ENCODE results near the gene RBM20. TPM values are rescaled to one million over a fixed set of nuclear protein-coding genes. Genes with fewer than 3 reads are reported as not detected.

The RBM20 gene
- polyA plus RNA-seq, 4 donors: under 0.01 to 0.52 (median 0.36) TPM; not detected in 1

DNA sequence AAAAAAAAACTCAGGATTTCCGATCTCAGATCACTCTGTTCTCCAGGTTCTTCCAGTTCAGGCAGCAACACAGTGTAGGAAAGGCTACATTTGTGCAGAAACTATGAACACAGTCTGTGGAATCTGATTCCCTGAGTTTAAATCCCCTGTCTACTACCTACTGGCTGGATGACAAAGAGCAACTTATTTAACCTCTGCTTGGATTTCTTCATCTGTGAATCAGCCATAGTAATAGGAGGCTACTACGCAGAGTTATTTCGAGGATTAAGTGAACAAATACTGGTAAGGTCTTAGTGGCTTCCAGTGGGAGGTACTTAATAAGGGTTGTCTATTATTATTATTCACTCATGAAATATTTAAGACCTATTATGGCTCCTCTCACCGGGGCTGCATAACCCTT lies 183.3 kb downstream of the RBM20 start:
- peaks cover 0 to 2% (median 0%) of the 10 kb centered on the region in 3 donors for H3K36me3 ChIP-seq (ENCODE audit: control insufficient read depth in 3 of 3, insufficient read depth in 2 of 3, low read depth in 1 of 3, low read length in 3 of 3)
- no peak overlapping the region for H3K27ac ChIP-seq (ENCODE audit: low read depth in 1 of 3, low read length in 2 of 3)
- no peaks in the 10 kb centered on the region for H3K27me3 ChIP-seq (ENCODE audit: control insufficient read depth in 3 of 3, insufficient read depth in 3 of 3, low read length in 3 of 3)
- no peak overlapping the region for H3K4me3 ChIP-seq (ENCODE audit: low read depth in 1 of 3, low read length in 3 of 3)
- DNase-seq: no peak
- WGBS, 3 donors: 61 to 71% (median 70%) methylated on average over 4 of the region's 4 CpGs
- FAIRE-seq: no peak
- H3K4me1 ChIP-seq (ENCODE audit: control insufficient read depth in 3 of 3, insufficient read depth in 2 of 3, low read depth in 1 of 3, low read length in 2 of 3): peaks cover 2 to 22% (median 10%) of the 10 kb centered on the region in 3 donors
- no peaks in the 10 kb centered on the region for H3K9me3 ChIP-seq (ENCODE audit: control insufficient read depth in 2 of 2, insufficient read depth in 1 of 2, low read depth in 1 of 2, low read length in 1 of 2)

- Histone ChIP-seq H3K9me3 (ENCODE audit: control insufficient read depth in 2 of 2, insufficient read depth in 1 of 2, low read depth in 1 of 2, low read length in 1 of 2) (no peaks in the 10 kb centered on the region), H3K27ac (ENCODE audit: low read depth in 1 of 3, low read length in 2 of 3) (no peak overlapping the region), H3K27me3 (ENCODE audit: control insufficient read depth in 3 of 3, insufficient read depth in 3 of 3, low read length in 3 of 3) (no peaks in the 10 kb centered on the region), H3K4me3 (ENCODE audit: low read depth in 1 of 3, low read length in 3 of 3) (no peak overlapping the region), H3K4me1 (ENCODE audit: control insufficient read depth in 3 of 3, insufficient read depth in 2 of 3, low read depth in 1 of 3, low read length in 2 of 3) (peaks cover 2 to 17% (median 10%) of the 10 kb centered on the region in 3 donors), H3K36me3 (ENCODE audit: control insufficient read depth in 3 of 3, insufficient read depth in 2 of 3, low read depth in 1 of 3, low read length in 3 of 3) (peaks cover 0 to 2% (median 0%) of the 10 kb centered on the region in 3 donors)
- 61 to 94% (median 83%) methylated on average over 8 of the region's 8 CpGs for WGBS, 3 donors
- no peak for DNase-seq
- FAIRE-seq: no peak
These were observed 183.7 kb downstream of the RBM20 start for GRCh38 chr10:110827875-110828274.

DNA sequence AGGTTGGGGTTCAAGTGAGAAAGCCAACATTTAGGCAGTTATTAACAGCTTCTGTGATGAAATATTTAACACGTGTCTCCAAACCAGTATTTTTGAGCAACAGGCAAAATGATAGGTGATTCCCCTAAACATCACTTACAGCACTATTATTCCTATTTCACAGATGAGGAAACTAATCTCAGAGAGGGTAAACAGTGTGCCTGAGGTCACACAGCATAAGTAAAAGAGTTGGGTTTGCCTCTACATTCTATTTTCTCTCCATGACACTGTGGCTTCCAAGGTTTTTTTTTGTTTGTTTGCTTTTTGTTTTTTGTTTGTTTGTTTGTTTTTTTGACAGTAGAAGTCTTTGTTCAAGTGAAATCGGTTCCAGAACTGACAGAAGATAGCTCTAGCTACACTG lies 184.4 kb downstream of the RBM20 start:
- H3K27ac ChIP-seq (ENCODE audit: low read depth in 1 of 3, low read length in 2 of 3): no peak overlapping the region
- no peaks in the 10 kb centered on the region for H3K9me3 ChIP-seq (ENCODE audit: control insufficient read depth in 2 of 2, insufficient read depth in 1 of 2, low read depth in 1 of 2, low read length in 1 of 2)
- H3K4me3 ChIP-seq (ENCODE audit: low read depth in 1 of 3, low read length in 3 of 3): no peak overlapping the region
- no peaks in the 10 kb centered on the region for H3K27me3 ChIP-seq (ENCODE audit: control insufficient read depth in 3 of 3, insufficient read depth in 3 of 3, low read length in 3 of 3)
- no peak for FAIRE-seq
- peaks cover 0 to 2% (median 0%) of the 10 kb centered on the region in 3 donors for H3K36me3 ChIP-seq (ENCODE audit: control insufficient read depth in 3 of 3, insufficient read depth in 2 of 3, low read depth in 1 of 3, low read length in 3 of 3)
- H3K4me1 ChIP-seq (ENCODE audit: control insufficient read depth in 3 of 3, insufficient read depth in 2 of 3, low read depth in 1 of 3, low read length in 2 of 3): peaks cover 0 to 16% (median 5%) of the 10 kb centered on the region in 3 donors
- 42 to 68% (median 61%) methylated on average over 2 of the region's 2 CpGs for WGBS, 3 donors
- DNase-seq: no peak

GRCh38 chr10:110829721-110830410 lies 185.7 kb downstream of the RBM20 start:
- no peak for DNase-seq
- 86 to 91% (median 87%) methylated on average over 11 of the region's 11 CpGs for WGBS, 3 donors
- FAIRE-seq: no peak

DNA sequence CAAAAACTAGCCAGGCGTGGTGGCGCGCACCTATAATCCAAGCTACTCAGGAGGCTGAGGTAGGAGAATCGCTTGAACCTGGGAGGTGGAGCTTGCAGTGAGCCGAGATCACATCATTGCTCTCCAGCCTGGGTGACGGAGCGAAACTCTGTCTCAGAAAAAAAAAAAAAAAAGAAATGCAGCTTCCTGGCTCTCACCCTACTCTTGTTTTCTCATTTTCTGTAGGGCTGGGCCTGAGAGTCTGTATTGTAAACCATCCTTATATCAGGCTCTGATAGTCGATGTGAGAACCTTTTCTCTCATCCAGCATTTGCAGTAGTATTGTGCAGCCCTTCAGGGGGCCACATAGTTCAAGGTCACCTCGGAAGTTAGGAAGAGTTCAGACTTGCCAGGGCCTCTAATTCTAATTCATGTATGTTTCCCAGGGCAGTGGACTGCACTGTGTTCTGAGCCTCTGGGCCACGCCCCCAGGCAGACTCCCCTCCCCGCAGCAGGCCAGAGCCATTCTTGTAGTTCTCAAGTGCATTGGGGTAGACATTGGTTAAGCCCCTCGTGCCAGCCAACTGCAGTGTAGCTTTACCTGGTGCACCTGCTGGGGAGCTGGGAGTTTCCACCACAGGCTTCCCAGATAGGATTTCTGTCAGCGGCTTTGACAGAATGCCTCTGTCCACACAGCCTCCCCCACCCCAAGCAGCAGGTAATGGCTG lies 189.3 kb downstream of the RBM20 start:
- no peak overlapping the region for H3K4me3 ChIP-seq (ENCODE audit: low read depth in 1 of 3, low read length in 3 of 3)
- H3K27ac ChIP-seq (ENCODE audit: low read depth in 1 of 3, low read length in 2 of 3): peak overlapping the region in 1 of 3 donors; percentile 68
- no peaks in the 10 kb centered on the region for H3K9me3 ChIP-seq (ENCODE audit: control insufficient read depth in 2 of 2, insufficient read depth in 1 of 2, low read depth in 1 of 2, low read length in 1 of 2)
- 79 to 86% (median 82%) methylated on average over 13 of the region's 13 CpGs for WGBS, 3 donors
- DNase-seq: no peak
- no peak for FAIRE-seq
- no peaks in the 10 kb centered on the region for H3K27me3 ChIP-seq (ENCODE audit: control insufficient read depth in 3 of 3, insufficient read depth in 3 of 3, low read length in 3 of 3)
- H3K36me3 ChIP-seq (ENCODE audit: control insufficient read depth in 3 of 3, insufficient read depth in 2 of 3, low read depth in 1 of 3, low read length in 3 of 3): peaks cover 0 to 2% (median 0%) of the 10 kb centered on the region in 3 donors
- peaks cover 4 to 52% (median 11%) of the 10 kb centered on the region in 3 donors for H3K4me1 ChIP-seq (ENCODE audit: control insufficient read depth in 3 of 3, insufficient read depth in 2 of 3, low read depth in 1 of 3, low read length in 2 of 3)

More at GRCh38 chr10:110829721-110830410, 185.7 kb downstream of the RBM20 start:
- H3K4me3 ChIP-seq (ENCODE audit: low read depth in 1 of 3, low read length in 3 of 3): no peak overlapping the region
- peaks cover 0 to 2% (median 0%) of the 10 kb centered on the region in 3 donors for H3K36me3 ChIP-seq (ENCODE audit: control insufficient read depth in 3 of 3, insufficient read depth in 2 of 3, low read depth in 1 of 3, low read length in 3 of 3)
- no peaks in the 10 kb centered on the region for H3K27me3 ChIP-seq (ENCODE audit: control insufficient read depth in 3 of 3, insufficient read depth in 3 of 3, low read length in 3 of 3)
- peaks cover 3 to 20% (median 3%) of the 10 kb centered on the region in 3 donors for H3K4me1 ChIP-seq (ENCODE audit: control insufficient read depth in 3 of 3, insufficient read depth in 2 of 3, low read depth in 1 of 3, low read length in 2 of 3)
- H3K9me3 ChIP-seq (ENCODE audit: control insufficient read depth in 2 of 2, insufficient read depth in 1 of 2, low read depth in 1 of 2, low read length in 1 of 2): no peaks in the 10 kb centered on the region
- no peak overlapping the region for H3K27ac ChIP-seq (ENCODE audit: low read depth in 1 of 3, low read length in 2 of 3)

DNA sequence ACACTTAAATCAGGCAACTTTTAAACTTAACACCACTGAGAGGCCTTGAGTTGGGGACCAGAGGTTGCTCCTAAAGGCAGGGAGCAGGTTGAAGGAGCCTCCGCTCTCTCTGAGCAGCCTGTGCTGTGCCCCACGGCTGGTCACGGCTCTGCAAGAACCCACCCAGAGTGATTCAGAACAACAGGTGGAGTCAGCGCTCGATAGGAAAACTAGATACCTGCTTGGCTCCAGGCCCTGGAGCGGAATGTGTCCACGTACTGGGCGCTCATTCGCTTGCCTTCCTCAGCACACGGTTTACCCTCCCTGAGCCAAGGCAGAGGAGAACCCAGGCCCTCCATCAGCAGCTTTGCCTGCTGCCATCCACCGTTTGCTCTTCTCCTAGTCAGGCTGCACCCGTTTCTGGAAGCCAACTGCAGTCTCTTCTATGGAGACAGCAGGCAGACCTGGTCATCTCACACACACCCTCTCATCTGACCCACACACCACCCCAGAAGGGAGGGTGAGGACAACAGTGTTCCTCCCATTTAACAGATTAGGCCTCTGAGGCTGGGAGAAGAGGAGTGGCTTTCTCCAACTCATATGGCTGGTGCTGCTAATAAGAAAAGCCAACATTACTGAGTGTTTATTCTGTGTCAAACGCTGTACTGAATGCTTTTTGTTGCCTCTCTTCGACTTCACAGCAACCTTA lies 189.9 kb downstream of the RBM20 start:
- WGBS, 3 donors: 68 to 80% (median 71%) methylated on average over 14 of the region's 14 CpGs
- H3K36me3 ChIP-seq (ENCODE audit: control insufficient read depth in 3 of 3, insufficient read depth in 2 of 3, low read depth in 1 of 3, low read length in 3 of 3): peaks cover 0 to 2% (median 0%) of the 10 kb centered on the region in 3 donors
- DNase-seq: peak in 1 of 2 donors; percentile 42
- H3K27ac ChIP-seq (ENCODE audit: low read depth in 1 of 3, low read length in 2 of 3): peak overlapping the region in 2 of 3 donors; percentile 22 to 68
- FAIRE-seq: no peak
- H3K27me3 ChIP-seq (ENCODE audit: control insufficient read depth in 3 of 3, insufficient read depth in 3 of 3, low read length in 3 of 3): no peaks in the 10 kb centered on the region
- H3K9me3 ChIP-seq (ENCODE audit: control insufficient read depth in 2 of 2, insufficient read depth in 1 of 2, low read depth in 1 of 2, low read length in 1 of 2): no peaks in the 10 kb centered on the region
- H3K4me1 ChIP-seq (ENCODE audit: control insufficient read depth in 3 of 3, insufficient read depth in 2 of 3, low read depth in 1 of 3, low read length in 2 of 3): peaks cover 4 to 59% (median 13%) of the 10 kb centered on the region in 3 donors
- no peak overlapping the region for H3K4me3 ChIP-seq (ENCODE audit: low read depth in 1 of 3, low read length in 3 of 3)

DNA sequence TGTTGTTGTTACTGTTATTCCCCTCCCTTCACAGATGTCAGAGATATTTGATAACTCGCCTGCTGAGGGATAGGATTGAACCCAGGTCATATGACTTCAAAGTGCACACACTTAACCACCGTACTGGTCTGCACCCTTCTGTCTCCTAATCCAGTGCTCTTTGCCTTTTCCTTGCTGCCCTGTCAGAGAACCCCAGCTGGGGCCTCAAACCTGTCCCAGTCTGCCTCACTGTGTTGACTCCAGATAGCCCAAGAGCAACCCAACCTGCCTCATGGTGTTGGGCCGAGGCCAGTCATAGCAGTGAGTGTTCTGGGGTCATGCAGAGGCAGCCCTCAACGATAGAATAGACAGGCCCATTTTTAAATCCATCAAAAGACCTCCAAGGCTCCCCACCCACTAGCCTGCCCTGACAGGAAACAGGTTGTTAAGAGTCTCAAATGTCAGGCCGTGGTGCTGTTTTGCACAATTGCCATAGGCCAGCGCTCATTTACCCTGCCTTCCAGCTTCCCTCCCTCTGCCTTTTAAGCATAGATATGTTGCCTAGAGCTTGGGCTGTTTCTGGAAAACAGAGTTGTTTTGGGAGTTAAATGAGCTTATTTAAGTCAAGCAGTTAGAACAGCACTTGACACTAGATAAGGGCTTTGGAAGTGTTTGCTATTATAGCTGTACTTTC lies 190.6 kb downstream of the RBM20 start:
- no peak for FAIRE-seq
- H3K27me3 ChIP-seq (ENCODE audit: control insufficient read depth in 3 of 3, insufficient read depth in 3 of 3, low read length in 3 of 3): no peaks in the 10 kb centered on the region
- peaks cover 4 to 64% (median 13%) of the 10 kb centered on the region in 3 donors for H3K4me1 ChIP-seq (ENCODE audit: control insufficient read depth in 3 of 3, insufficient read depth in 2 of 3, low read depth in 1 of 3, low read length in 2 of 3)
- H3K4me3 ChIP-seq (ENCODE audit: low read depth in 1 of 3, low read length in 3 of 3): no peak overlapping the region
- no peaks in the 10 kb centered on the region for H3K9me3 ChIP-seq (ENCODE audit: control insufficient read depth in 2 of 2, insufficient read depth in 1 of 2, low read depth in 1 of 2, low read length in 1 of 2)
- peak in 1 of 2 donors; percentile 77 for DNase-seq
- H3K36me3 ChIP-seq (ENCODE audit: control insufficient read depth in 3 of 3, insufficient read depth in 2 of 3, low read depth in 1 of 3, low read length in 3 of 3): no peaks in the 10 kb centered on the region
- peak overlapping the region; percentile 22 to 68 (median 32) for H3K27ac ChIP-seq (ENCODE audit: low read depth in 1 of 3, low read length in 2 of 3)
- 41 to 45% (median 43%) methylated on average over 6 of the region's 6 CpGs for WGBS, 3 donors

GRCh38 chr10:110835841-110836240 lies 191.7 kb downstream of the RBM20 start:
- Histone ChIP-seq H3K4me3 (ENCODE audit: low read depth in 1 of 3, low read length in 3 of 3) (no peak overlapping the region), H3K9me3 (ENCODE audit: control insufficient read depth in 2 of 2, insufficient read depth in 1 of 2, low read depth in 1 of 2, low read length in 1 of 2) (no peaks in the 10 kb centered on the region), H3K27me3 (ENCODE audit: control insufficient read depth in 3 of 3, insufficient read depth in 3 of 3, low read length in 3 of 3) (no peaks in the 10 kb centered on the region), H3K27ac (ENCODE audit: low read depth in 1 of 3, low read length in 2 of 3) (peak overlapping the region in 1 of 3 donors; percentile 40), H3K36me3 (ENCODE audit: control insufficient read depth in 3 of 3, insufficient read depth in 2 of 3, low read depth in 1 of 3, low read length in 3 of 3) (no peaks in the 10 kb centered on the region), H3K4me1 (ENCODE audit: control insufficient read depth in 3 of 3, insufficient read depth in 2 of 3, low read depth in 1 of 3, low read length in 2 of 3) (peaks cover 6 to 73% (median 16%) of the 10 kb centered on the region in 3 donors)
- 66 to 81% (median 76%) methylated on average over 7 of the region's 7 CpGs for WGBS, 3 donors
- FAIRE-seq (no peak), DNase-seq (no peak)
